Progenitor cell of endocrine pancreas (in vitro differentiated cells): ENCODE data around the gene SLC34A3. TPM values are rescaled to one million over a fixed set of nuclear protein-coding genes. Genes with fewer than 3 reads are reported as not detected.
"Not testable (repeated sequence)": the region's sequence is repeated elsewhere in the genome, so short reads cannot be mapped to it uniquely, and the experiment has no call there.

Experiments
- DNase-seq: peaks from one replicate; pipeline ENCODE4 v3.0.0; 2021; ENCODE audit warnings: low spot score; ENCODE audit not compliant: unreplicated experiment
- H3K27ac Mint-ChIP-seq: 2 replicates; pipeline ENCODE4 v1.8.0; 2021; ENCODE audit warnings: mild to moderate bottlenecking, moderate library complexity, mixed read lengths
- H3K27me3 Mint-ChIP-seq: 2 replicates; pipeline ENCODE4 v1.8.0; 2021; ENCODE audit warnings: mixed read lengths
- H3K36me3 Mint-ChIP-seq: 2 replicates; pipeline ENCODE4 v1.8.0; 2022; ENCODE audit warnings: mixed read lengths; ENCODE audit not compliant: insufficient read depth
- H3K4me1 Mint-ChIP-seq: 2 replicates; pipeline ENCODE4 v1.8.0; 2021; ENCODE audit warnings: low read depth, mixed read lengths
- H3K4me3 Mint-ChIP-seq: 2 replicates; pipeline ENCODE4 v1.8.0; 2021; ENCODE audit warnings: low read depth, mild to moderate bottlenecking, moderate library complexity, mixed read lengths
- H3K9me3 Mint-ChIP-seq: 2 replicates; pipeline ENCODE4 v1.8.0; 2021; ENCODE audit warnings: low read depth, mixed read lengths
- total RNA-seq: library from RNA; stranded (reverse); gene quantifications from 2 replicates; pipeline ENCODE4 v1.2.1, GENCODE V29; 2021
- TF ChIP-seq, protein P1 (sequence below): fragments of 200-600 bp; sonication (generic); IDR thresholded peaks from one replicate; pipeline ENCODE4 v1.5.0; 2021; ENCODE audit warnings: antibody characterized with exemption, mild to moderate bottlenecking; ENCODE audit not compliant: unreplicated experiment

The SLC34A3 gene
- total RNA-seq, 1 donor from 2014 or later = 0.26 TPM

DNA sequence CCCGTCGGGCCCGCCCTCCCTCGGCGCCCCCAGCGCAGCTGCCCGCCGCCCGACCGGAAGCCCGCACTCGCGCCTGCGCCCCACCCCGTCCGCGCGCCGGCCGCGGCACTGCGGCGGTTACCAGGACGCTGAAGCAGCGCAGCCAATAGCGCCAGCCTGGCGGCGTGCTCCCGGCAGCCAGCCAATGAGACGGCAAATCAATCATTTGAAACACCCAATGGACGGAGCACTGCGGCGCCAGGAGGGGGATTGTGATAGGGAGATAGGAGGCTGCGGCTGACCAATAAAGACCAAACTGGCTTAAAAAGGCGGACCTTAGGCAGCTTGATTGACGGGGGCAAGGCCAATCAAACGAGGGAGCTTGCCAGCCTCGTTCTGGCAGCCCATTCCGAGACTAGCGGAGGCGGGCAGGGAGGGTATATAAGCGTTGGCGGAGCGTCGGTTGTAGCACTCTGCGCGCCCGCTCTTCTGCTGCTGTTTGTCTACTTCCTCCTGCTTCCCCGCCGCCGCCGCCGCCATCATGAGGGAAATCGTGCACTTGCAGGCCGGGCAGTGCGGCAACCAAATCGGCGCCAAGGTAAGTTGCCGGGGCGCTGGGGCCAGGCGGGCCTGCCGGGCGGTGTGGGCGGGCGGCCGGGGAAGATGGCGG lies 10.3 kb downstream of the SLC34A3 start, which contains the start of gene TUBB4B:
Gene TUBB4B, plus strand, starts transcription at position 447 of the 649 bp plus-strand sequence. Its CDS starts 74 bp downstream, at position 521.
- TF ChIP-seq, protein P1, sequence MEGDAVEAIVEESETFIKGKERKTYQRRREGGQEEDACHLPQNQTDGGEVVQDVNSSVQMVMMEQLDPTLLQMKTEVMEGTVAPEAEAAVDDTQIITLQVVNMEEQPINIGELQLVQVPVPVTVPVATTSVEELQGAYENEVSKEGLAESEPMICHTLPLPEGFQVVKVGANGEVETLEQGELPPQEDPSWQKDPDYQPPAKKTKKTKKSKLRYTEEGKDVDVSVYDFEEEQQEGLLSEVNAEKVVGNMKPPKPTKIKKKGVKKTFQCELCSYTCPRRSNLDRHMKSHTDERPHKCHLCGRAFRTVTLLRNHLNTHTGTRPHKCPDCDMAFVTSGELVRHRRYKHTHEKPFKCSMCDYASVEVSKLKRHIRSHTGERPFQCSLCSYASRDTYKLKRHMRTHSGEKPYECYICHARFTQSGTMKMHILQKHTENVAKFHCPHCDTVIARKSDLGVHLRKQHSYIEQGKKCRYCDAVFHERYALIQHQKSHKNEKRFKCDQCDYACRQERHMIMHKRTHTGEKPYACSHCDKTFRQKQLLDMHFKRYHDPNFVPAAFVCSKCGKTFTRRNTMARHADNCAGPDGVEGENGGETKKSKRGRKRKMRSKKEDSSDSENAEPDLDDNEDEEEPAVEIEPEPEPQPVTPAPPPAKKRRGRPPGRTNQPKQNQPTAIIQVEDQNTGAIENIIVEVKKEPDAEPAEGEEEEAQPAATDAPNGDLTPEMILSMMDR = no peak
- Mint-ChIP-seq H3K4me1 (peaks cover 24% of the 10 kb centered on the region), H3K27me3 (peaks cover 5% of the 10 kb centered on the region), H3K36me3 (peaks cover 10% of the 10 kb centered on the region), H3K4me3 (peak within 1 kb of the TSS; percentile 85), H3K27ac (peak within 1 kb of the TSS; percentile 98), H3K9me3 (no peaks in the 10 kb centered on the region)
- peak; percentile 95 for DNase-seq

- peaks cover 22% of the 10 kb centered on the region for H3K4me1 Mint-ChIP-seq
- H3K9me3 Mint-ChIP-seq = no peaks in the 10 kb centered on the region
- H3K27ac Mint-ChIP-seq = peak overlapping the region; percentile 89
- no peak for DNase-seq
- peaks cover 5% of the 10 kb centered on the region for H3K27me3 Mint-ChIP-seq
- H3K36me3 Mint-ChIP-seq = peaks cover 10% of the 10 kb centered on the region
- TF ChIP-seq, protein P1 = no peak
- peak overlapping the region; percentile 85 for H3K4me3 Mint-ChIP-seq
Observed at GRCh38 chr9:137241490-137242268, 11.0 kb downstream of the SLC34A3 start.

DNA sequence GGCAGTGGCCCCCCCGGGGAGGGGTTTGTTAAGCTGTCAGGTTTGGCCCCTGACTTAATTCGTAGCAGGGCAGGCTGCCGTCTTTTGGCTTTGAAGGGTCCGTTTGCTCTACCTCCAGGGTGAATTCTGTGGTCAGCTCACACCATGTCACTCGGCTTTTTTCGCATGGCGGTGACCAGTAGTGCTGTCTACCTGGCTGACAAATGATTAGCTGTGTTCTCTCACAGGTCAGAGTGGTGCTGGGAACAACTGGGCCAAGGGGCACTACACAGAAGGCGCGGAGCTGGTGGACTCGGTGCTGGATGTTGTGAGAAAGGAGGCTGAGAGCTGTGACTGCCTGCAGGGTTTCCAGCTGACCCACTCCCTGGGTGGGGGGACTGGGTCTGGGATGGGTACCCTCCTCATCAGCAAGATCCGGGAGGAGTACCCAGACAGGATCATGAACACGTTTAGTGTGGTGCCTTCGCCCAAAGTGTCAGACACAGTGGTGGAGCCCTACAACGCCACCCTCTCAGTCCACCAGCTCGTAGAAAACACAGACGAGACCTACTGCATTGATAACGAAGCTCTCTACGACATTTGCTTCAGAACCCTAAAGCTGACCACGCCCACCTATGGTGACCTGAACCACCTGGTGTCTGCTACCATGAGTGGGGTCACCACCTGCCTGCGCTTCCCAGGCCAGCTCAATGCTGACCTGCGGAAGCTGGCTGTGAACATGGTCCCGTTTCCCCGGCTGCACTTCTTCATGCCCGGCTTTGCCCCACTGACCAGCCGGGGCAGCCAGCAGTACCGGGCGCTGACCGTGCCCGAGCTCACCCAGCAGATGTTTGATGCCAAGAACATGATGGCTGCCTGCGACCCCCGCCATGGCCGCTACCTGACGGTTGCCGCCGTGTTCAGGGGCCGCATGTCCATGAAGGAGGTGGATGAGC lies 11.8 kb downstream of the SLC34A3 start:
- H3K4me1 Mint-ChIP-seq = peaks cover 20% of the 10 kb centered on the region
- peaks cover 5% of the 10 kb centered on the region for H3K27me3 Mint-ChIP-seq
- TF ChIP-seq, protein P1 = no peak
- DNase-seq = no peak
- H3K4me3 Mint-ChIP-seq = peak overlapping the region; percentile 85
- H3K36me3 Mint-ChIP-seq = peaks cover 10% of the 10 kb centered on the region
- no peaks in the 10 kb centered on the region for H3K9me3 Mint-ChIP-seq
- H3K27ac Mint-ChIP-seq = peak overlapping the region; percentile 89

- H3K36me3 Mint-ChIP-seq, DNase-seq, H3K27me3 Mint-ChIP-seq, H3K9me3 Mint-ChIP-seq, H3K27ac Mint-ChIP-seq: not testable (repeated sequence)
- H3K4me3 Mint-ChIP-seq = peak overlapping the region; percentile 85
- H3K4me1 Mint-ChIP-seq = peaks cover 19% of the 10 kb centered on the region
Observed at GRCh38 chr9:137243266-137243625, 12.5 kb downstream of the SLC34A3 start.

DNA sequence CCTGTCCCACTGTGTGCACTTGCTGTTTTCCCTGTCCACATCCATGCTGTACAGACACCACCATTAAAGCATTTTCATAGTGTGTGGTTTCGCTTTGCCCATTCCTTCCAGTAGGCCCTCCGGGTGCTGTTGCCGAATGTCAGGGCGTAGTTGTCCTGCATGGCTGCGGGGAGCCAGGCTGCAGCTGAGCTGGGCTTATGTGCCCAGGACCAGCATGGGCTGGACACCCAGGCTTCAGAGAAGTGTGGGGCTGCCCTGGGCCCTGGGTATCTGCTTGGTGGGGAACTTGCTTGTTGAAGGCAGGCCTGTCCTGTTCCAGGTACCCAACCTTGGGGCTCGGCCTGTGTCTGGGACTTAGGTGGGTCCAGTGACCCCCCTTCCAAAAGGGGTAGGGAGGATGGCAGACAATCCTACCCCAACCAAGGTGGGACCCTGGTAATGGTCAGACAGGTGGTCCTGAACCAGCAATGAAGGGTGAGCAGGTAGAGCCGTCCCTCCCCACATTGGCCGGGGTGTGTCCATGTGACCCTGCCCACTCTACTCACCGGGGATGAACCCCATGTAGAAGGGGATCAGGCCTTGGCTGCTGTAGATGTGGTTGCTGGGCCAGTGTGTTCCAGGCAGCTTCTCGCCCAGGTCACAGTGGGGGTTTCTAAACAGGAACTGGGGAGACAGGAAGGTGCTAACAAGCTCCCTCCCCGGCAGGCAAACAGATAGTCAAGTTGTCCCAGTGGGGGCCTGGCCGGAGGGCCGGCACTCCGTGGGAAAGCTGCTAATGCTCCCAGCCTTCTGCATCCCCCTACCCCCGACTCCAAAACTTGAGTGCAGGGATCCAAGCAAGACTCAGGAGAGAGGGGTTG lies 13.2 kb downstream of the SLC34A3 start:
- Mint-ChIP-seq H3K9me3 (no peaks in the 10 kb centered on the region), H3K4me1 (peaks cover 19% of the 10 kb centered on the region), H3K27me3 (peaks cover 5% of the 10 kb centered on the region), H3K27ac (no peak overlapping the region), H3K4me3 (peak overlapping the region; percentile 31), H3K36me3 (peaks cover 10% of the 10 kb centered on the region)
- DNase-seq = no peak
- TF ChIP-seq, protein P1 = no peak
